C4-2B (cell line): ENCODE results near the gene PATL1.
"Not testable (repeated sequence)": the region's sequence is repeated elsewhere in the genome, so short reads cannot be mapped to it uniquely, and the experiment has no call there.

Experiments
- H3K27ac ChIP-seq: fragments of 450-650 bp; 2 replicates; pipeline ENCODE4 v1.5.1; 2017
- ZFX ChIP-seq: fragments of 450-650 bp; IDR thresholded peaks from 2 replicates; pipeline ENCODE4 v1.6.1; 2017
- TF ChIP-seq, protein P1 (sequence below): fragments of 450-650 bp; conservative IDR thresholded peaks from 2 replicates; pipeline ENCODE4 v1.5.1; 2017; ENCODE audit warnings: mild to moderate bottlenecking

Gene PATL1

DNA sequence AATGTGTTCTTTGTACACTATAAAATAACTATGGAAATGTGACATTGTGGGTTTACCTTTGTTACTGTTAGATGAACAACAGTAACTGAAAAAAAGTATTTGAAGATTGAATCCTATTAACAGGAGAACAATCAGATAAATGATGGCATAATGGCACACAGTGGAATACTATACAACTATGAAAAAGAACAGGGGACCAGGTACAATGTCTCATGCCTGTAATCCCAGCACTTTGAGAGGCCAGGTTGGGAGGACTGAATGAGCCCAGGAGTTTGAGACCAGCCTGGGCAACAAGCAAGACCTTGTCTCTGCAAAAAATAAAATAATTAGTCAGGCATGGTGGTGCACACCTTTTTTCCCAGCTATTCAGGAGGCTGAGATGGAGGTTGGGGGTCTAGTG is 38.8 kb downstream of the PATL1 start:
- TF ChIP-seq ZFX = no peak
- TF ChIP-seq, protein P1, sequence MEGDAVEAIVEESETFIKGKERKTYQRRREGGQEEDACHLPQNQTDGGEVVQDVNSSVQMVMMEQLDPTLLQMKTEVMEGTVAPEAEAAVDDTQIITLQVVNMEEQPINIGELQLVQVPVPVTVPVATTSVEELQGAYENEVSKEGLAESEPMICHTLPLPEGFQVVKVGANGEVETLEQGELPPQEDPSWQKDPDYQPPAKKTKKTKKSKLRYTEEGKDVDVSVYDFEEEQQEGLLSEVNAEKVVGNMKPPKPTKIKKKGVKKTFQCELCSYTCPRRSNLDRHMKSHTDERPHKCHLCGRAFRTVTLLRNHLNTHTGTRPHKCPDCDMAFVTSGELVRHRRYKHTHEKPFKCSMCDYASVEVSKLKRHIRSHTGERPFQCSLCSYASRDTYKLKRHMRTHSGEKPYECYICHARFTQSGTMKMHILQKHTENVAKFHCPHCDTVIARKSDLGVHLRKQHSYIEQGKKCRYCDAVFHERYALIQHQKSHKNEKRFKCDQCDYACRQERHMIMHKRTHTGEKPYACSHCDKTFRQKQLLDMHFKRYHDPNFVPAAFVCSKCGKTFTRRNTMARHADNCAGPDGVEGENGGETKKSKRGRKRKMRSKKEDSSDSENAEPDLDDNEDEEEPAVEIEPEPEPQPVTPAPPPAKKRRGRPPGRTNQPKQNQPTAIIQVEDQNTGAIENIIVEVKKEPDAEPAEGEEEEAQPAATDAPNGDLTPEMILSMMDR = no peak

DNA sequence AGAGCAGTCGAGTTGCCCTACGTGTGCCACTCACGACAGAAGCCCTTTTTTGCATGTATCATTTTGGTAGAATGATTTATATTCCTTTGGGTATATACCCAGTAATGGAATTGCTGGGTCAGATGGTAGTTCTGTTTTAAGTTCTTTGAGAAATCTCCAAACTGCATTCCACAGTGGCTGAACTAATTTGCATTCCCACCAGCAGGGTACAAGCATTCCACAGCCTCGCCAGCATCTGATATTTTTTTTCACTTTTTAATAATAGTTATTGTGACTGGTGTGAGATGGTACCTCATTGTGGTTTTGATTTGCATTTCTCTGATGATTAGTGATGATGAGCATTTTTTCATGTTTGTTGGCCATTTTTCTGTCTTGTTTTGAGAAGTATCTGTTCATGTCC is 41.9 kb downstream of the PATL1 start:
- not testable (repeated sequence) for H3K27ac ChIP-seq

More for the DNA sequence above, 38.8 kb downstream of the PATL1 start:
- no peak overlapping the region for H3K27ac ChIP-seq

DNA sequence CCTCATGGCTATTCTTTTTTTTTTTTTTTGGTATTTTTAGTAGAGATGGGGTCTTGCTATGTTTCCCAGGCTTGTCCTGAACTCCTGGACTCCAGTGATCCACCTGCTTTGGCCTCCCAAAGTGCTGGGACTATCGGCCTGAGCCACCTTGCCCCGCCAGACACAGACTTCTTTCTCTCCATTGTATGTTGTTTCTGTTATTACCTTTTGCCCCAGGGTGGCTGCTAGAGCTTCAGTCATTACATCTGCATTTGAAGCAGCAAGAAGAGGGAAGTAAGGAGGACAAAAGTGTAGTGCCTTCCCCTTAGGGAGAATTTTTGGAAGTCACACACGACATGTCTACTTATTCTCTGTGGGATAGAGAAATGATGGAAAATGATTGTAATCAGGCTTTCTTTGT is 43.1 kb downstream of the PATL1 start:
- H3K27ac ChIP-seq = no peak overlapping the region
- TF ChIP-seq ZFX = no peak
- TF ChIP-seq, protein P1 = no peak

DNA sequence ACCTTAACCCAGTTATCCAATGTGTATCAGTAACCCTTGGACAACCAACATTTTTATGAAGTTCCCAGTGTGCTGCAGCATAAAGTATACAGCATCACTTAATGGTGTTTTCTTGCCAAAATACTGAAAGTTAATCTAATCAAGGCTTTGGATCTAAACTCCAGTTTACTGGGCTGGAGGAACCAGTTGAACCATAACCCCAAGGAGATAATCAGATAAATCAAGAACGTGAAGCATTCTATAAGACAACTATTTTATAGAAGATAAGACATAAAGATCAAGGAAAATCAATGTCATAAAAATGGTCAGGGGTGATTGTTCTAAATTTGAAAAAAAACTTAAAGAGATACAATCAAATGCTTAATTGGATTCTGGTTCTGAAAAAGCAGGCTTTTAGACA is 51.0 kb downstream of the PATL1 start:
- TF ChIP-seq ZFX = no peak
- TF ChIP-seq, protein P1 = no peak
- H3K27ac ChIP-seq = no peak overlapping the region; the same call in 1 of the 2 replicates

DNA sequence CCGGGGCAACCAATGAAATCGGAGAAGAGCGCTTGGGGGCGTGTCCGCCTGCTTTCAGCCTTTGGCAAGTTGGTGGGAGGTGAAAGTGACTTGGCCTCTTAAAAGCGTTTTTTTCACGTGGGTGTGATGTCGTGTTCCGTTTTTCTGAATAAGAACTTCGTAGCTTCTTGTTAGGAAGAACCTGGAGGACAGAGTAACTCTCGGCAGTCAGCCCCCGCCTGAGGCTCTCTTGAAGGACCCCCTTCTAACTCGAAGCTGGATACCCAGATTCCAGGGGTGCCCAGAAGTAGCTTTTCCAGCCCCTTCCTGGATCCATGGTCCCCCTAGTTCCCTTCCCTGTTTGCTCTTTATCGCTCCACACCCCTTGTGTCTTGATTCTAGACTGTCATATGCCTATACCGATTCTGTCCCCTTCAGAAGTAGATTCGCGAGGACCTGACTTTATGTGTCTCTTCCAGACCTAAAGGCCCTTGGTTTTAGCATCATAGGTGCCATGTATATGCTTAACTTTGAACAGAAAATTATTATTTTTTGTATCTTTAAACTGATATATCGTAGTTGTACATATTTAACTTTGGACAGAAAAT is 52.3 kb downstream of the PATL1 start:
- TF ChIP-seq, protein P1 = no peak
- TF ChIP-seq ZFX = no peak

DNA sequence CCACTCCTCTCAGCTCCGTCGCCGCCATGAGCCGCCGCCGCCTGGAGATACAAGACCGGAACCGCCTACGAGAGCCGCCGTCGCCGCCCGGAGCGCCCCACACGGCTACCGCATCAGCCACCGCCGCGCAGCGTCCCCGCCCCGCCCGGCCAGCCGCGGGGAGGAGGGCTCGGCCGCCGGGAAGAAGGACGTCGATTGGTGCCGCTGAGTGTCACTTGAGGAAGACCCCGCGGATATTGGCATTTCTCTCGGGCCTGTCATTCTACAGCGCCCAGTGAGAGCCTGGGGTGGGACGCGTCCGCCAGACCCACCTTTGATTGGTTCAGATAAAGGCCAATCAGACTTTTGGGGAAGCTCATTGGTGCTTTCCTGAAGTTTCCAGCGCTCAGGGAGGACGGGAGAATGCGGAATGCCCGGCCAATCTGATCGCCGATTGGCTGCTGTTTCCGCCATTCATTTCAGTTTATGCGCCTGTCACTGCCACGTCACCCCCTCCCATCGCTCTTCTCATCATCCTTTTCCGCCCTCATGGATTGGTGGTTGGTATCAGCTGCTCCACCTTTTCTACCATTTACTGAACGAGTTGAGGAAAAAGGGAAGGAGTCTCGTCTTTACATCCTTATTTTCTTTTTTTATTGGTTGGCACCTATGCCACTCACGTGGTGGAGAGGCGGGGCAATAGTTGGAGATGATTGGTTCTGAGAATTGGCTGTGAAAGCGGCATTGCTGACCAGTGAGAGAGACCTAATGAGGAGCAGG is 53.0 kb downstream of the PATL1 start, which contains the start of gene OSBP:
Gene OSBP, minus strand, starts transcription at position 138 of the 759 bp plus-strand sequence. Its CDS starts 110 bp downstream, at position 28.
- TF ChIP-seq ZFX = no peak; the same call in 1 of the 2 replicates
- TF ChIP-seq, protein P1 = no peak; the same call in 1 of the 2 replicates
- peak within 1 kb of the TSS; percentile 90 for H3K27ac ChIP-seq

More for the DNA sequence above, 52.3 kb downstream of the PATL1 start:
- peak overlapping the region; percentile 90 for H3K27ac ChIP-seq

DNA sequence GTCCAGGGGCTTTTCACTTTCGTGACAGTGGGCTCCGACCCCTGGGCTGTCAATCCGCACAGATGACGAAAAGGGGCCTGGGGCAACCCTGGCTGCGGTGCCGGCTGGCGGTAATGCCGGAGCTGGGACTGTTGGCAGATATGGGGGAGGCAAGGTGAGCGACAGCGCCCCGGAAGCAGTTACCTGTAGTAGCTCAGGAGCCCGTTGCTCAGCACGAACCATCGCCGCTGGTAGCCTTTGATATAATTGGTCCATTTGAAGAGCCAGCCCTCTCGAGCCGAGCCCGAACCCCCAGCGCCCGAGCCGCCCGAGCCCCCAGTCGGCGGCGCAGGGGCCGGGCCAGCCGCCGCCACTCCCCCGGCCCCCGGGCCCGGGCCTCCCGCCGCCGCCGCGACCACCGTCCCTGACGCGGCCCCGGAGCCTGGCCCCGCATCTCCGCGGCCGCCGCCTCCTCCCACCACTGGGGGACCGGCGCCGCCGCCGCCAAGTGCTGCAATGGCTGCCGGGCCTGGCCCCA is 53.7 kb downstream of the PATL1 start:
- peak; percentile 65; the same call in 1 of the 2 replicates for TF ChIP-seq ZFX
- TF ChIP-seq, protein P1 = no peak; the same call in 1 of the 2 replicates
- H3K27ac ChIP-seq = peak overlapping the region; percentile 90
